H1 (cell line): ENCODE results near the gene AHCY. TPM values are rescaled to one million over a fixed set of nuclear protein-coding genes. Genes with fewer than 3 reads are reported as not detected.

Experiments
- RXRA ChIP-seq: IDR thresholded peaks from 2 replicates; pipeline ENCODE4 v1.6.1; 2011; ENCODE audit warnings: low read depth, mild to moderate bottlenecking, low read length, moderate library complexity; ENCODE audit not compliant: insufficient read depth
- polyA plus RNA-seq, 7 experiments: library from polyadenylated mRNA; depleted of rRNA in 3 of 7; stranded (reverse) in 5 of 7; unstranded in 2 of 7; fragments of >200 nt in 5 of 7; fragments of 200-250 nt in 2 of 7; gene quantifications; 1 replicate in 5 of 7; 2 replicates in 1 of 7; 4 replicates in 1 of 7; pipeline versions ENCODE4 v1.2.1 to v1.2.3, GENCODE V29; 2011 to 2013; ENCODE audit warnings: missing spikeins in 2 of 7, mixed read lengths in 2 of 7
- total RNA-seq: library from RNA; stranded (reverse); fragmentation: NEBNext Ultra II Directional; extraction: Animal tissue kit (Norgen Biotek cat#: 25700); gene quantifications from 2 replicates; pipeline ENCODE4 v1.2.1, GENCODE V29; 2021

Gene AHCY
- total and polyA plus RNA-seq, 2 of the 8 experiments (the other 6 are each of a cell fraction or from before 2014, with no cell fraction given), result 404 to 638 TPM

GRCh38 chr20:34269996-34270627 is 33.0 kb downstream of the AHCY start (continued):
- no peak for TF ChIP-seq RXRA
- TF ChIP-seq, all 59 proteins: peak for 0
